ENCODE data around the gene RPS19. TPM values are rescaled to one million over a fixed set of nuclear protein-coding genes. Genes with fewer than 3 reads are reported as not detected.

RPS19 gene
- total RNA-seq, 1 donor from 2014 or later, result 1,736 TPM

DNA sequence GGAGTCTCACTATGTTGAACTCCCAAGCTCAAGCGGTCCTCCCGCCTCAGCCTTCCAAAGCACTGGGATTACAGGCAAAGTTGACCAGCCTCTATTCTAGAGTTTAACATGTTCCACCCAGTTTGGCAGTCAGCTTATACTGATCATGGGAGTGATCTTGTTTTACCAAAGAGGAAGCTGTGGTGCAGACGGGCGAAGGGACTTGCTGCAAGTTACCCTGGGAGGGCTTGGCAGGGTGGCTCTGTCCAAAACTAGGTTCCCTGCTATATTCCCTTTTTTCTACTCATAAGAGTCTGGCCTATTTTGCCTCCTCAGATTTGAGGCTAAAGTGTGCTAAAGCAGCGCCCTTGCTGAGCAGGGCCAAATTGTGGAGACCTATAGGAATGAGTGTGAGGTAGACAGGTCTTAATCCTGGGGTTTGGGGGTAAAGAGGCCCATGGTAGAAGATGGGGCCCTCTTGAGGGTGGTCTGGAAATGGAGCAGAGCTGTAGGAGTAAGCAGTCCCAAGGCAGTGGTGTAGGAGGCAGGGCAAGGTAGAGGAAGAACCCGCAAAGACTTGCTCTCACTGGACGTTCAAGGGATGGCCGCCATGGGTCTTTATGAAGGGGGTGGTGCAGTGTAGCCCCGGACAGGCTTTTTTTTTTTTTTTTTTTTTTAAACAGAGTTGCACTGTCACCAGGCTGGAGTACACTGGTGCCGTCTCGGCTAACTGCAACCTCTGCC, 3.3 kb downstream of the RPS19 start:
- intact Hi-C loops (cut with DNase I), result no loop called here
- peaks cover 79% of the 10 kb centered on the region for H3K4me1 ChIP-seq
- no peak for ATAC-seq
- no peak overlapping the region for H3K4me3 ChIP-seq
- peaks cover 75% of the 10 kb centered on the region for H3K36me3 ChIP-seq
- no peaks in the 10 kb centered on the region for H3K9me3 ChIP-seq
- H3K27me3 ChIP-seq (ENCODE audit: low read depth), result no peaks in the 10 kb centered on the region
- no peak for DNase-seq
- TF ChIP-seq, protein P1, sequence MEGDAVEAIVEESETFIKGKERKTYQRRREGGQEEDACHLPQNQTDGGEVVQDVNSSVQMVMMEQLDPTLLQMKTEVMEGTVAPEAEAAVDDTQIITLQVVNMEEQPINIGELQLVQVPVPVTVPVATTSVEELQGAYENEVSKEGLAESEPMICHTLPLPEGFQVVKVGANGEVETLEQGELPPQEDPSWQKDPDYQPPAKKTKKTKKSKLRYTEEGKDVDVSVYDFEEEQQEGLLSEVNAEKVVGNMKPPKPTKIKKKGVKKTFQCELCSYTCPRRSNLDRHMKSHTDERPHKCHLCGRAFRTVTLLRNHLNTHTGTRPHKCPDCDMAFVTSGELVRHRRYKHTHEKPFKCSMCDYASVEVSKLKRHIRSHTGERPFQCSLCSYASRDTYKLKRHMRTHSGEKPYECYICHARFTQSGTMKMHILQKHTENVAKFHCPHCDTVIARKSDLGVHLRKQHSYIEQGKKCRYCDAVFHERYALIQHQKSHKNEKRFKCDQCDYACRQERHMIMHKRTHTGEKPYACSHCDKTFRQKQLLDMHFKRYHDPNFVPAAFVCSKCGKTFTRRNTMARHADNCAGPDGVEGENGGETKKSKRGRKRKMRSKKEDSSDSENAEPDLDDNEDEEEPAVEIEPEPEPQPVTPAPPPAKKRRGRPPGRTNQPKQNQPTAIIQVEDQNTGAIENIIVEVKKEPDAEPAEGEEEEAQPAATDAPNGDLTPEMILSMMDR (IDR thresholded peaks at IDR 0.05), result no peak
- H3K27ac ChIP-seq, result no peak overlapping the region

DNA sequence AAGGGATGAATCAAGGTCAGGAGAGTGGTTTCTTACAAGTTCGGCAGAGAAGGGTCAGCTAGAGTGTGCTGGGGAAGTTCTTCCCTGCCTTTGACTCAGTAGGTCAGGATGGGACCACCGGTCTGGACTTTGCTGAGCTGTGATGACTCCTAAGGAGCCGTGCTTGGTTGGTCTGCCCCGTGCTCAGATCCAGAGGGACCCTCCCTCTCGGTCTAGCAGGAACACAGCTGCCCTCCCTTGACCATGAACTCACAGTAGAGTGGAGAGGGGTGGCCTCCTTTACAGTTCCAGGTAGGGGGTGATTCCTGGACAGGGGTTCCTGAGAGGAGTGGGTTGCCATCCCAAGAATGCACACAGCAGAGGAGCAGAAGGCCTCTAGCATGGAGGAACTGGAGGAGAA, 4.3 kb downstream of the RPS19 start:
- peaks cover 82% of the 10 kb centered on the region for H3K4me1 ChIP-seq
- no peak for ATAC-seq
- peaks cover 86% of the 10 kb centered on the region for H3K36me3 ChIP-seq
- no peaks in the 10 kb centered on the region for H3K9me3 ChIP-seq
- H3K27ac ChIP-seq, result no peak overlapping the region
- DNase-seq, result peak; percentile 16
- H3K4me3 ChIP-seq, result no peak overlapping the region
- intact Hi-C loops (cut with DNase I), result no loop called here
- no peaks in the 10 kb centered on the region for H3K27me3 ChIP-seq (ENCODE audit: low read depth)
- TF ChIP-seq, protein P1 (IDR thresholded peaks at IDR 0.05), result no peak

DNA sequence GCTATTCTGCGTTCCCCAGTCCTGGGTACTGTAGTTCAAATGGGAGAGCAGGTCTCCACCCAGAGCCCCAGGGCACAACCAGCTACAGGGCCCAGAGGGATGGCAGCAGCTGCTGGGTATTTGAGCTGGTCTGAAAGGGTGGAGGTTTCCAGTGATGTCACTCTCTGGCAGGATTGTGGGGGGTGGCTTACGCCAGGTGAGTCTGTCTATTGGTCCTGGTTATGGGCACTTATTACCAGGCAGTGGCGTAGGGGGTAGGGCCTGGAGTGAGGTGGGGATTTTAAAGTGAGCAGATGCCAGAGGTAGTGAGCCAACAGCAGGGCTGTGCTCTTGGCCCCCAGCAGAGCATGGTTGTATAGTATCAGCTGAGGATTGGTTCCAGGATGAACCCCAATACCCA, 6.2 kb downstream of the RPS19 start:
- H3K27me3 ChIP-seq (ENCODE audit: low read depth), result no peaks in the 10 kb centered on the region
- H3K36me3 ChIP-seq, result peaks cover 98% of the 10 kb centered on the region
- intact Hi-C loops (cut with DNase I), result no loop called here
- TF ChIP-seq, protein P1 (IDR thresholded peaks at IDR 0.05), result no peak
- no peaks in the 10 kb centered on the region for H3K9me3 ChIP-seq
- H3K4me1 ChIP-seq, result peaks cover 93% of the 10 kb centered on the region
- ATAC-seq (no peak), DNase-seq (peak; percentile 23)
- no peak overlapping the region for H3K27ac ChIP-seq
- H3K4me3 ChIP-seq, result no peak overlapping the region

DNA sequence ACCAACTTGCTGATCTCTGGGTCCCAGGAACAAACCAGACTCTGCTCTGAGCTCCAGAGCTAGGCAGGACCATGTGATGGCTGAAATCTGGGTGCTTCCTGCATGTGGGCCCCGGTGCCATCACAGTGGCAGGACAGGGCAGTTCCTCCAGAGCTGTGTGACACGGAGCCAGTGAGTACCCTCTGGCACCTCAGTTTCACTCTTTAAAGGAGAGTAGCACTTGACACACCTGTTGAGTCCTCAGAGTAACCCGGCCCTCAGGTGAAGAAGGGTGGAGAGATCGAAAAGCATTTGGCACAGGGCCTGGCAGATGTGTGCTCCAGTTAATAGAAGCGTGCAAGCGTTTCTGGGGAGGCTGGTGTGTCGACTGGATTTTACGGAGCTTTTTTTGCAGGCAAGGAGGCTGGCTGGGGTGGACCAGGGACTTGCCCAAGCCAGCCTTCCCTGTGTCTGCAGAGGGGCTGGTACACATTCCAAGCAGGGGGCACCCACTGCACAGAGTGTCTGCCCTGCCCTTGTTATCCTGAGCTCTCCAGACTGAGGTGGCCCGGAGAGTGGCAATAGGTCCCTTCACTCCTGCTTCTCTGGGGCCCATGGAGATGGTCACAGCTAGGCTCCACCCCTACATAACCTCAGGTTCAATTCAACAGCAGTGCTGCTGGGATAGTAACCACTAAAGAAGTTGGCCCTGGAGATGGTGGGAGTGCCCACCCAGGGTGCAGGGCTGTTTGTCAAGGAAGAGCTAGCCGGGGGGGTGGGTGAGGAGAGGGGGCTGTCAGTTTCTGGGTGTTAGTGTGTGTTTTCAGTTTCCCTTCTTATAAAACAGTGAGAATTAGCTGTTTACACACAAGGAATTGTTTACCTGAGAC, 8.3 kb downstream of the RPS19 start:
- Histone ChIP-seq H3K4me3 (no peak overlapping the region), H3K9me3 (no peaks in the 10 kb centered on the region), H3K27ac (peak overlapping the region; percentile 39), H3K27me3 (ENCODE audit: low read depth) (no peaks in the 10 kb centered on the region), H3K4me1 (peaks cover 93% of the 10 kb centered on the region), H3K36me3 (peaks cover 92% of the 10 kb centered on the region)
- intact Hi-C loops (cut with DNase I), result no loop called here
- TF ChIP-seq, protein P1 (IDR thresholded peaks at IDR 0.05), result no peak
- ATAC-seq (peak; percentile 78 to 88), DNase-seq (peak; percentile 75)

DNA sequence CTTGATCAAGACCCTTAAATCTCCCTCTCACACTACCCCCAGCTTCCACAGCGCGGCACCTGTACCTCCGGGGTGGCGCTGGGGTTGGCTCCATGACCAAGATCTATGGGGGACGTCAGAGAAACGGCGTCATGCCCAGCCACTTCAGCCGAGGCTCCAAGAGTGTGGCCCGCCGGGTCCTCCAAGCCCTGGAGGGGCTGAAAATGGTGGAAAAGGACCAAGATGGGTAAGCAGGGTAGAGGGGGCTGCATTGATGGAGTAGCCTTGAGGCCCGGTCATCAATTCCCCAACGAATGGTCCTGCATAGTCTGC, 8.9 kb downstream of the RPS19 start:
- Histone ChIP-seq H3K27me3 (ENCODE audit: low read depth) (no peaks in the 10 kb centered on the region), H3K9me3 (no peaks in the 10 kb centered on the region), H3K36me3 (peaks cover 86% of the 10 kb centered on the region), H3K4me1 (peaks cover 90% of the 10 kb centered on the region), H3K27ac (peak overlapping the region; percentile 31), H3K4me3 (no peak overlapping the region)
- ATAC-seq (no peak), DNase-seq (no peak)
- intact Hi-C loops (cut with DNase I), result no loop called here
- TF ChIP-seq, protein P1 (IDR thresholded peaks at IDR 0.05), result no peak
